ENCODE measurements around the gene SIGLEC7.

DNA sequence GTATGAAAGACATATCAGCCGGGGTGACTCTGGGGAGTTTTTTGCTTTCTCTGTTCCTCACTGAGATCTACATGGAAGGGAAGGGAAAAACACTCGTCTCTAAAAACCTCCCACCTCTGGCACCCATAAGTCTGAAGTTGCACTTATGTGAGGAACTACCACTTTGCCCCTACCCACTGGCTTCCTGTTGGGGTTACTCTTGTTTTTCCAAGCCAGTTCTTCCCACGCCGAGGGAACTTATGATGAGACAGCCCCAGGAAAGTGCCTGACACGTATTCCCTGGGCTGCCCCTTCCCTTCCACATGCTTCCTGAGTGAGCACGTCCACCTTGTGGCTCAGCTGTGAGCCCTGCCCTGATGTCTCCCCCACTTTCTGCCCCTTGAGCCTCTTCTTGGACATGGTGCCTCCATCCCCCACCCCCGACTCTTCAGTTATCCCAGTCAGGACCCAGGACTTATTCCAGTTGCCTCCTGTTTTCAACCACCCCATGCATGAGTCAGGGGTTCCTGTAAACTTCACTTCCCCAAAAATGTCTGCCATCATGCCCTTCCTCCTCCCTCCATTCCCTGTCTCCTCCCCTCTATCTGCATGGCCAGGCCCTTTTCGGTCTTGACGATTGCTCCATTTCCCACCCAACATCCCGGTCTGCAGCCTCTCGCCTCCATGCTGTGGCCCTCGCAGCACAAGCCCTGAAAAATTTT, 5.1 kb upstream of the SIGLEC7 start:
- TF ChIP-seq, protein P1, sequence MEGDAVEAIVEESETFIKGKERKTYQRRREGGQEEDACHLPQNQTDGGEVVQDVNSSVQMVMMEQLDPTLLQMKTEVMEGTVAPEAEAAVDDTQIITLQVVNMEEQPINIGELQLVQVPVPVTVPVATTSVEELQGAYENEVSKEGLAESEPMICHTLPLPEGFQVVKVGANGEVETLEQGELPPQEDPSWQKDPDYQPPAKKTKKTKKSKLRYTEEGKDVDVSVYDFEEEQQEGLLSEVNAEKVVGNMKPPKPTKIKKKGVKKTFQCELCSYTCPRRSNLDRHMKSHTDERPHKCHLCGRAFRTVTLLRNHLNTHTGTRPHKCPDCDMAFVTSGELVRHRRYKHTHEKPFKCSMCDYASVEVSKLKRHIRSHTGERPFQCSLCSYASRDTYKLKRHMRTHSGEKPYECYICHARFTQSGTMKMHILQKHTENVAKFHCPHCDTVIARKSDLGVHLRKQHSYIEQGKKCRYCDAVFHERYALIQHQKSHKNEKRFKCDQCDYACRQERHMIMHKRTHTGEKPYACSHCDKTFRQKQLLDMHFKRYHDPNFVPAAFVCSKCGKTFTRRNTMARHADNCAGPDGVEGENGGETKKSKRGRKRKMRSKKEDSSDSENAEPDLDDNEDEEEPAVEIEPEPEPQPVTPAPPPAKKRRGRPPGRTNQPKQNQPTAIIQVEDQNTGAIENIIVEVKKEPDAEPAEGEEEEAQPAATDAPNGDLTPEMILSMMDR (IDR thresholded peaks at IDR 0.05 in 2 of 3, conservative IDR thresholded peaks at IDR 0.05 in 1 of 3; ENCODE audit: control insufficient read depth in 2 of 3, extremely low read depth in 1 of 3, insufficient read depth in 1 of 3, low read depth in 3 of 3, low read length in 3 of 3), result no peak
- TF ChIP-seq KDM1A (IDR thresholded peaks at IDR 0.05; ENCODE audit: borderline replicate concordance) (no peak), TCF7 (IDR thresholded peaks at IDR 0.05; ENCODE audit: borderline replicate concordance) (no peak), EZH2 (IDR thresholded peaks at IDR 0.05; ENCODE audit: borderline replicate concordance, control insufficient read depth, low read depth, low read length) (no peak), POLR2A (IDR thresholded peaks at IDR 0.05; ENCODE audit: low read depth, low read length) (no peak), GABPA (IDR thresholded peaks at IDR 0.05; ENCODE audit: low read depth) (no peak), BHLHE40 (IDR thresholded peaks at IDR 0.05; ENCODE audit: borderline replicate concordance in 1 of 2, low read depth in 2 of 2, low read length in 1 of 2) (no peak), RFX5 (IDR thresholded peaks at IDR 0.05; ENCODE audit: low read depth, low read length) (no peak), STAT1 (conservative IDR thresholded peaks at IDR 0.05) (no peak)
- TF ChIP-seq, protein P2, sequence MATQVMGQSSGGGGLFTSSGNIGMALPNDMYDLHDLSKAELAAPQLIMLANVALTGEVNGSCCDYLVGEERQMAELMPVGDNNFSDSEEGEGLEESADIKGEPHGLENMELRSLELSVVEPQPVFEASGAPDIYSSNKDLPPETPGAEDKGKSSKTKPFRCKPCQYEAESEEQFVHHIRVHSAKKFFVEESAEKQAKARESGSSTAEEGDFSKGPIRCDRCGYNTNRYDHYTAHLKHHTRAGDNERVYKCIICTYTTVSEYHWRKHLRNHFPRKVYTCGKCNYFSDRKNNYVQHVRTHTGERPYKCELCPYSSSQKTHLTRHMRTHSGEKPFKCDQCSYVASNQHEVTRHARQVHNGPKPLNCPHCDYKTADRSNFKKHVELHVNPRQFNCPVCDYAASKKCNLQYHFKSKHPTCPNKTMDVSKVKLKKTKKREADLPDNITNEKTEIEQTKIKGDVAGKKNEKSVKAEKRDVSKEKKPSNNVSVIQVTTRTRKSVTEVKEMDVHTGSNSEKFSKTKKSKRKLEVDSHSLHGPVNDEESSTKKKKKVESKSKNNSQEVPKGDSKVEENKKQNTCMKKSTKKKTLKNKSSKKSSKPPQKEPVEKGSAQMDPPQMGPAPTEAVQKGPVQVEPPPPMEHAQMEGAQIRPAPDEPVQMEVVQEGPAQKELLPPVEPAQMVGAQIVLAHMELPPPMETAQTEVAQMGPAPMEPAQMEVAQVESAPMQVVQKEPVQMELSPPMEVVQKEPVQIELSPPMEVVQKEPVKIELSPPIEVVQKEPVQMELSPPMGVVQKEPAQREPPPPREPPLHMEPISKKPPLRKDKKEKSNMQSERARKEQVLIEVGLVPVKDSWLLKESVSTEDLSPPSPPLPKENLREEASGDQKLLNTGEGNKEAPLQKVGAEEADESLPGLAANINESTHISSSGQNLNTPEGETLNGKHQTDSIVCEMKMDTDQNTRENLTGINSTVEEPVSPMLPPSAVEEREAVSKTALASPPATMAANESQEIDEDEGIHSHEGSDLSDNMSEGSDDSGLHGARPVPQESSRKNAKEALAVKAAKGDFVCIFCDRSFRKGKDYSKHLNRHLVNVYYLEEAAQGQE (IDR thresholded peaks at IDR 0.05; ENCODE audit: low read depth, low read length), result no peak

Data from GM12878 (cell line).